Mesodermal cell (in vitro differentiated cells): Measurements from ENCODE around the gene MAB21L4.

Experiments
- H3K27ac ChIP-seq: 2 replicates; pipeline ENCODE4 v1.7.0; 2013; ENCODE audit warnings: mild to moderate bottlenecking, low read depth, low read length, moderate library complexity; ENCODE audit not compliant: severe bottlenecking
- H3K36me3 ChIP-seq: 2 replicates; pipeline ENCODE4 v1.7.1; 2013; ENCODE audit warnings: mild to moderate bottlenecking, low read length, moderate library complexity; ENCODE audit not compliant: control insufficient read depth, insufficient read depth
- H3K4me1 ChIP-seq: one replicate; pipeline ENCODE4 v1.7.1; 2013; ENCODE audit warnings: mild to moderate bottlenecking, low read length; ENCODE audit not compliant: insufficient read depth, control insufficient read depth, poor library complexity, severe bottlenecking
- H3K4me3 ChIP-seq: 2 replicates; pipeline ENCODE4 v1.7.0; 2013; ENCODE audit warnings: low read length, control low read depth, mild to moderate bottlenecking; ENCODE audit not compliant: insufficient read depth, poor library complexity, severe bottlenecking; ENCODE audit errors: extremely low read depth
- H3K9me3 ChIP-seq: 2 replicates; pipeline ENCODE4 v1.7.1; 2013; ENCODE audit warnings: mild to moderate bottlenecking, low read length, moderate library complexity; ENCODE audit not compliant: control insufficient read depth
- WGBS, 2 experiments: methylation state at CpG; one replicate each; pipeline ENCODE4 v1.1.5; 2013; ENCODE audit warnings: missing lambda C conversion rate in 2 of 2; ENCODE audit not compliant: insufficient coverage in 2 of 2; 5-methylcytosine and 5-hydroxymethylcytosine counted together

The MAB21L4 gene

GRCh38 chr2:240873098-240873788 lies 22.7 kb downstream of the MAB21L4 start:
- Histone ChIP-seq H3K4me3 (no peak overlapping the region), H3K27ac (no peak overlapping the region), H3K4me1 (no peaks in the 10 kb centered on the region), H3K36me3 (no peaks in the 10 kb centered on the region), H3K9me3 (no peaks in the 10 kb centered on the region)
- 93 to 98% methylated on average over 18 of the region's 21 CpGs for WGBS, 2 experiments

- no peaks in the 10 kb centered on the region for H3K4me1 ChIP-seq
- no peaks in the 10 kb centered on the region for H3K9me3 ChIP-seq
- no peak overlapping the region for H3K27ac ChIP-seq
- 93 to 95% methylated on average over 16 to 17 of the region's 17 CpGs for WGBS, 2 experiments
- H3K36me3 ChIP-seq: no peaks in the 10 kb centered on the region
- H3K4me3 ChIP-seq: no peak overlapping the region
Measured at GRCh38 chr2:240872317-240873097, 23.4 kb downstream of the MAB21L4 start.

- no peaks in the 10 kb centered on the region for H3K36me3 ChIP-seq
- H3K9me3 ChIP-seq: no peaks in the 10 kb centered on the region
- no peaks in the 10 kb centered on the region for H3K4me1 ChIP-seq
- 86 to 87% methylated on average over 13 of the region's 16 CpGs for WGBS, 2 experiments
- H3K27ac ChIP-seq: no peak overlapping the region
- no peak overlapping the region for H3K4me3 ChIP-seq
Measured at GRCh38 chr2:240871071-240871958, 24.6 kb downstream of the MAB21L4 start.

- H3K36me3 ChIP-seq: no peaks in the 10 kb centered on the region
- no peak overlapping the region for H3K4me3 ChIP-seq
- 90 to 92% methylated on average over 13 of the region's 15 CpGs for WGBS, 2 experiments
- H3K4me1 ChIP-seq: no peaks in the 10 kb centered on the region
- no peaks in the 10 kb centered on the region for H3K9me3 ChIP-seq
- H3K27ac ChIP-seq: no peak overlapping the region
Measured at GRCh38 chr2:240869956-240870875, 25.7 kb downstream of the MAB21L4 start.

- 94 to 96% methylated on average over 19 to 21 of the region's 25 CpGs for WGBS, 2 experiments
- Histone ChIP-seq H3K36me3 (no peaks in the 10 kb centered on the region), H3K4me3 (no peak overlapping the region), H3K9me3 (no peaks in the 10 kb centered on the region), H3K4me1 (no peaks in the 10 kb centered on the region), H3K27ac (no peak overlapping the region)
Measured at GRCh38 chr2:240869109-240869955, 26.6 kb downstream of the MAB21L4 start.

- no peak within 1 kb of the TSS for H3K4me3 ChIP-seq
- no peaks in the 10 kb centered on the region for H3K4me1 ChIP-seq
- WGBS, 2 experiments: 81% methylated on average over 13 to 18 of the region's 21 CpGs
- H3K27ac ChIP-seq: no peak within 1 kb of the TSS
- no peaks in the 10 kb centered on the region for H3K36me3 ChIP-seq
- H3K9me3 ChIP-seq: no peaks in the 10 kb centered on the region
Measured at GRCh38 chr2:240868286-240869108, 27.5 kb downstream of the MAB21L4 start, which contains the start of gene AGXT. AGXT (plus strand) TSS chr2:240868824; CDS start chr2:240868866, 42 bp downstream.

GRCh38 chr2:240865391-240865790 lies 30.6 kb downstream of the MAB21L4 start:
- Histone ChIP-seq H3K9me3 (no peaks in the 10 kb centered on the region), H3K27ac (no peak overlapping the region), H3K4me3 (no peak overlapping the region), H3K4me1 (no peaks in the 10 kb centered on the region), H3K36me3 (no peaks in the 10 kb centered on the region)
- 92 to 100% methylated on average over 2 of the region's 5 CpGs for WGBS, 2 experiments

- WGBS, 2 experiments: 80 to 85% methylated on average over 3 of the region's 3 CpGs
- H3K27ac ChIP-seq: no peak overlapping the region
- no peaks in the 10 kb centered on the region for H3K9me3 ChIP-seq
- H3K4me3 ChIP-seq: no peak overlapping the region
- no peaks in the 10 kb centered on the region for H3K36me3 ChIP-seq
- H3K4me1 ChIP-seq: no peaks in the 10 kb centered on the region
Measured at GRCh38 chr2:240864475-240864874, 31.5 kb downstream of the MAB21L4 start.

- Histone ChIP-seq H3K36me3 (no peaks in the 10 kb centered on the region), H3K4me1 (no peaks in the 10 kb centered on the region), H3K9me3 (no peaks in the 10 kb centered on the region), H3K27ac (no peak overlapping the region), H3K4me3 (no peak overlapping the region)
- 100% methylated on average over 1 of the region's 2 CpGs for WGBS, 2 experiments
Measured at GRCh38 chr2:240861547-240861946, 34.4 kb downstream of the MAB21L4 start.
